HepG2 (cell line): Measurements from ENCODE around the gene PSMC4. TPM values are rescaled to one million over a fixed set of nuclear protein-coding genes. Genes with fewer than 3 reads are reported as not detected.

Experiments used
- ATAC-seq: fragments of 200-7000 bp; cut with Tn5 transposase; 3 replicates; pipeline ENCODE4 v1.9.1; 2020; ENCODE audit warnings: mild to moderate bottlenecking, moderate library complexity
- BruUV-seq: library from RNA; stranded (reverse); fragments of 400-500 nt; replicated peaks from 2 replicates; lab custom pipeline; 2021; lab: Mats Ljungman, UMichigan
- CTCF ChIA-PET: fragments of 300-600 bp; formaldehyde crosslinking; extraction: SDS; loops from one replicate; lab custom pipeline; 2021; ENCODE audit warnings: low total read pairs, inconsistent platforms, low intra/inter-chr PET ratio; lab: Yijun Ruan, JAX
- POLR2A ChIA-PET: fragments of 350-600 bp; sonication (Branson Sonifier 250); formaldehyde crosslinking; loops from one replicate; lab custom pipeline; 2020; ENCODE audit warnings: antibody characterized with exemption, inconsistent platforms; lab: Yijun Ruan, JAX
- DNase-seq: peaks from one replicate; pipeline ENCODE4 v3.0.0-alpha.2; 2015; ENCODE audit warnings: low spot score
- FAIRE-seq: peaks from 3 replicates; lab custom pipeline; 2011; peaks lifted over from hg19 to GRCh38; lab: Jason Lieb, UNC
- H2AFZ ChIP-seq: one replicate; pipeline ENCODE4 v1.6.1; 2011; ENCODE audit warnings: low read length, inconsistent platforms
- H3K27ac ChIP-seq: fragments of 300-600 bp; 3 replicates; pipeline ENCODE4 v1.8.0; 2011; ENCODE audit warnings: mixed run types, mild to moderate bottlenecking, mixed read lengths, low read length, inconsistent platforms; ENCODE audit not compliant: insufficient read depth; ENCODE audit errors: extremely low read length
- H3K27me3 ChIP-seq, 2 experiments: fragments of 200-600 bp in 1 of 2; 2 replicates in 1 of 2; 3 replicates in 1 of 2; pipeline versions ENCODE4 v1.6.0 to v1.8.0; 2011; ENCODE audit warnings: low read length in 2 of 2, mild to moderate bottlenecking in 2 of 2, moderate library complexity in 2 of 2, inconsistent platforms in 1 of 2; ENCODE audit not compliant: insufficient read depth in 2 of 2, control insufficient read depth in 1 of 2
- H3K36me3 ChIP-seq, 2 experiments: fragments of 200-600 bp in 1 of 2; replicated peaks in 1 of 2; 2 replicates in 1 of 2; 3 replicates in 1 of 2; pipeline versions ENCODE4 v1.5.1 to v1.8.0; 2011; ENCODE audit warnings: low read length in 2 of 2, inconsistent platforms in 1 of 2; ENCODE audit not compliant: insufficient read depth in 2 of 2, control insufficient read depth in 1 of 2
- H3K4me1 ChIP-seq: 2 replicates; pipeline ENCODE4 v1.5.1; 2012; ENCODE audit warnings: low read length, inconsistent platforms; ENCODE audit not compliant: insufficient read depth
- H3K4me2 ChIP-seq: 2 replicates; pipeline ENCODE4 v1.6.0; 2011; ENCODE audit warnings: low read depth, low read length, inconsistent platforms
- H3K4me3 ChIP-seq, 3 experiments: fragments of 200-600 bp in 1 of 3; sonication (generic), shearing (Covaris generic) in 1 of 3; replicated peaks in 1 of 3; 2 replicates each; pipeline ENCODE4 v1.5.1; 2011 to 2016; ENCODE audit warnings: low read length in 3 of 3, inconsistent platforms in 2 of 3, low read depth in 2 of 3, mild to moderate bottlenecking in 2 of 3, control low read depth in 1 of 3, mixed read lengths in 1 of 3; ENCODE audit not compliant: insufficient read depth in 1 of 3
- H3K79me2 ChIP-seq: one replicate; pipeline ENCODE4 v1.6.1; 2011; ENCODE audit warnings: low read length, inconsistent platforms; ENCODE audit not compliant: insufficient read depth
- H3K9ac ChIP-seq: 2 replicates; pipeline ENCODE4 v1.6.0; 2011; ENCODE audit warnings: mild to moderate bottlenecking, low read depth, low read length, inconsistent platforms; ENCODE audit not compliant: insufficient read depth
- H3K9me3 ChIP-seq: 2 replicates; pipeline ENCODE4 v1.5.1; 2012; ENCODE audit warnings: mild to moderate bottlenecking, low read length
- H4K20me1 ChIP-seq: 2 replicates; pipeline ENCODE4 v1.6.0; 2011; ENCODE audit warnings: inconsistent platforms, mild to moderate bottlenecking, low read length, moderate library complexity; ENCODE audit not compliant: insufficient read depth
- CAMTA2 ChIP-seq: sonication (generic); formaldehyde crosslinking; IDR thresholded peaks from 2 replicates; pipeline ENCODE4 v1.4.0; 2020; ENCODE audit warnings: mild to moderate bottlenecking, missing genetic modification reagents, borderline replicate concordance
- DR1 ChIP-seq: sonication (generic); formaldehyde crosslinking; IDR thresholded peaks from 2 replicates; pipeline ENCODE4 v1.8.0; 2021; ENCODE audit warnings: mild to moderate bottlenecking, missing genetic modification reagents, inconsistent platforms
- ELF3 ChIP-seq: IDR thresholded peaks from 2 replicates; pipeline ENCODE4 v1.6.1; 2016; ENCODE audit warnings: missing genetic modification reagents, missing compliant biosample characterization
- GZF1 ChIP-seq: sonication (generic); formaldehyde crosslinking; IDR thresholded peaks from 2 replicates; pipeline ENCODE4 v1.5.1; 2020; ENCODE audit warnings: mild to moderate bottlenecking, missing genetic modification reagents
- HDAC1 ChIP-seq: sonication (generic); formaldehyde crosslinking; IDR thresholded peaks from 2 replicates; pipeline ENCODE4 v1.5.1; 2020; ENCODE audit warnings: mild to moderate bottlenecking, missing genetic modification reagents
- JARID2 ChIP-seq: sonication (generic); formaldehyde crosslinking; IDR thresholded peaks from 2 replicates; pipeline ENCODE4 v1.8.1; 2023; ENCODE audit warnings: missing genetic modification reagents, inconsistent platforms; ENCODE audit not compliant: insufficient replicate concordance
- PRMT3 ChIP-seq: sonication (generic); formaldehyde crosslinking; IDR thresholded peaks from 2 replicates; pipeline ENCODE4 v1.8.1; 2022; ENCODE audit warnings: low read depth, mild to moderate bottlenecking, moderate library complexity, missing genetic modification reagents, borderline replicate concordance
- TARDBP ChIP-seq: sonication (generic); formaldehyde crosslinking; IDR thresholded peaks from 2 replicates; pipeline ENCODE4 v1.8.0; 2022; ENCODE audit warnings: mild to moderate bottlenecking, missing genetic modification reagents
- ZBTB34 ChIP-seq: sonication (generic); formaldehyde crosslinking; IDR thresholded peaks from 2 replicates; pipeline ENCODE4 v1.8.0; 2022; ENCODE audit warnings: mild to moderate bottlenecking, missing genetic modification reagents
- ZNF3 ChIP-seq: IDR thresholded peaks from 2 replicates; pipeline ENCODE4 v1.7.0; 2017; ENCODE audit warnings: inconsistent platforms
- ZNF34 ChIP-seq: sonication (generic); formaldehyde crosslinking; IDR thresholded peaks from 2 replicates; pipeline ENCODE4 v1.4.0; 2020; ENCODE audit warnings: mild to moderate bottlenecking, missing genetic modification reagents, borderline replicate concordance
- ZNF547 ChIP-seq: sonication (generic); formaldehyde crosslinking; IDR thresholded peaks from 2 replicates; pipeline ENCODE4 v1.5.1; 2020; ENCODE audit warnings: mild to moderate bottlenecking, missing genetic modification reagents
- WGBS: methylation state at CpG from one replicate; pipeline ENCODE4 v1.1.6; 2017; ENCODE audit warnings: low lambda C conversion rate; 5-methylcytosine and 5-hydroxymethylcytosine counted together
- in situ Hi-C: cut with HindIII; loops from 2 replicates; pipeline ENCODE4 v1.10.0; 2017; ENCODE audit warnings: low pct_unique_long_range_greater_than_20kb; ENCODE audit not compliant: extremely low pct_ligation_motif_present
- intact Hi-C: fragments of 100-400 bp; cut with micrococcal nuclease; formaldehyde crosslinking; loops from one replicate; pipeline ENCODE4 v1.10.0; 2022; ENCODE audit not compliant: unreplicated experiment
- polyA plus RNA-seq, 8 experiments: library from polyadenylated mRNA; depleted of rRNA in 3 of 8; stranded (reverse) in 7 of 8; unstranded in 1 of 8; fragments of >200 nt; fragmentation: Illumina TruSeq in 4 of 8; extraction: Trizol in 4 of 8; gene quantifications; 2 replicates each; pipeline versions ENCODE4 v1.2.1 to v1.2.3, GENCODE V29; 2011 to 2016; ENCODE audit warnings: low read depth in 4 of 8, missing spikeins in 1 of 8, mixed read lengths in 1 of 8; ENCODE audit not compliant: insufficient read depth in 1 of 8
- total RNA-seq, 5 experiments: library from RNA; depleted of rRNA; stranded (reverse); fragments of >200 nt; fragmentation: Illumina TruSeq; extraction: Trizol; gene quantifications; 2 replicates each; pipeline ENCODE4 v1.2.3, GENCODE V29; 2016; ENCODE audit warnings: low read depth in 1 of 5

The PSMC4 gene
- total and polyA plus RNA-seq, 2 of the 13 experiments (the other 11 are each of a cell fraction or from before 2014, with no cell fraction given), result 49.9 to 160 TPM

DNA sequence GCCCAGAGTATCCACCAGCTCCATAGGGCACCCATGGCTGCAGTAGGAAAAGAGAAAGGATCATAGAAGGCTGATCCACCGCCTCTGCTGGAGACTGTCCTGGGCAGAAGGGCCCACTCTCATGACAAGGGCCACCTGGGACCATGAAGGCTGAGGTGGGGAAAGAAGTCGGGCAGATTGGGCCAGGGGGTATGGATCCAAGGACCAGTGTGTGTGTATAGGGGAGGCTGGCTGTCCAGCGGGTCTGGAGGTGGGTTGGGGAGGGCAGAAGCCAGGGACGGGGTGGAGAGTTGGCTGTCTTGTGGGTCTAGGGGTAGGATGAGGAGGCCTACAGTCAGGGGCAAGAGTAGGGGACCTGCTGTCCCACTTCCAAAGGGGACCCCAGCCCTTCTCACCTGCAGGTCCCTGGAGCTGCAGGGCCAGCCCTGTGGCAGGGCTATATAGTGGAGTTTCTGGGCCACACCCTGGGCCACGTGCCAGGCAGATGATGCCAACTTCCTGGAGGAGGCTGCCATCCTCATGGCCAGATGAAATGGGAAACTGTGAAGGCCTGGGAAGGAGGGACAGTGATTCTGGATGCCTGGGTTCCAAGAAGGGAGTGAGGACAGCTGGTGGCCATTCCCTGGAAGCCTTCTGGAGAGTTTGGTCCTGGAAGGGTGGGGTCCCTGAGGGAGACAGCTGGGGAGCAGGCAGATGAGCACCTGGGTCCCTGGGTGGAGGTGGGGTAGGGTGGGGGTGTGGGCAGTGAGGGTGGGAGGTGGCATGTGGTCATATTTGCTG, 36.2 kb upstream of the PSMC4 start, which contains the start of gene FCGBP (continued):
- TF ChIP-seq GZF1 (CRISPR knock-in tag), result no peak
- no peak for TF ChIP-seq PRMT3 (CRISPR knock-in tag)
- TF ChIP-seq DR1 (CRISPR knock-in tag), result no peak

DNA sequence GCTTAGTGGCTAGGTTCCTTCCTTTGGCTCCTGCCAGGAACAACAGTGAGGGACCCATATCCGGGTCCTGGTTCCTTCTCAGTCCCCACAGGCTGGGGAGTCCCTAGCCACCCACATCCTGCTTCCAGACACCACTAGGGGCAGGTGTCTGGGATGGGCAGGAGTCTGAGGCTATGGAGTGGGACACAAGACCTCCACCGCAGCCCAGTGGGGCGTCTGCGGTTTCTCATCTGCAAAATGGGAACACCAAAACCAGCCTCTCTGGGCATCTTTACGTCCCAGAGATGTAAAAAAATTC, 35.7 kb upstream of the PSMC4 start:
- intact Hi-C loops (no loop called here), in situ Hi-C loops (no loop called here)
- no peak overlapping the region for H3K4me3 ChIP-seq
- no peak overlapping the region for H2AFZ ChIP-seq
- H3K27me3 ChIP-seq, result peaks cover 0 to 13% of the 10 kb centered on the region in 2 experiments; a peak in 1 of 5 replicates
- POLR2A ChIA-PET, result no interaction called here
- CTCF ChIA-PET, result no interaction called here
- no peaks in the 10 kb centered on the region for H3K9me3 ChIP-seq
- H3K27ac ChIP-seq, result no peak overlapping the region
- TF ChIP-seq ZNF547 (CRISPR knock-in tag) (no peak), HDAC1 (CRISPR knock-in tag) (no peak), ZNF3 (CRISPR knock-in tag) (no peak), TARDBP (CRISPR knock-in tag) (no peak), ZBTB34 (no peak), ELF3 (CRISPR knock-in tag) (no peak), ZNF34 (CRISPR knock-in tag) (no peak), JARID2 (CRISPR knock-in tag) (no peak), CAMTA2 (CRISPR knock-in tag) (no peak)
- H3K79me2 ChIP-seq, result no peaks in the 10 kb centered on the region
- ATAC-seq, result peak; percentile 72
- no peak for DNase-seq
- H3K4me2 ChIP-seq, result no peak overlapping the region
- H3K9ac ChIP-seq, result no peak overlapping the region
- 68% methylated on average over 4 of the region's 5 CpGs for WGBS
- no peaks in the 10 kb centered on the region for H4K20me1 ChIP-seq
- no peaks in the 10 kb centered on the region for H3K36me3 ChIP-seq
- FAIRE-seq, result no peak
- BruUV-seq, result no TSS peak
- peaks cover 28% of the 10 kb centered on the region for H3K4me1 ChIP-seq
